Retinal pigment epithelial cell (primary cell): ENCODE data around the gene TTC21B.

Experiments used
- DNase-seq: peaks from one replicate; pipeline ENCODE4 v3.0.0-alpha.2; 2010; ENCODE audit warnings: low read depth
- H3K4me3 ChIP-seq: 2 replicates; pipeline ENCODE4 v1.5.1; 2011; ENCODE audit warnings: mild to moderate bottlenecking, low read length, control low read depth, moderate library complexity
- CTCF ChIP-seq: conservative IDR thresholded peaks from 2 replicates; pipeline ENCODE4 v1.5.1; 2011; ENCODE audit warnings: low read depth, low read length, control low read depth, inconsistent platforms

TTC21B gene

GRCh38 chr2:165891345-165891744 lies 62.2 kb downstream of the TTC21B start:
- no peak for DNase-seq
- TF ChIP-seq CTCF = no peak
- H3K4me3 ChIP-seq = no peak overlapping the region

- no peak for DNase-seq
- no peak overlapping the region for H3K4me3 ChIP-seq
- TF ChIP-seq CTCF = no peak
Measured at GRCh38 chr2:165889798-165890197, 63.8 kb downstream of the TTC21B start.

- no peak for TF ChIP-seq CTCF
- no peak overlapping the region for H3K4me3 ChIP-seq
- DNase-seq = no peak
Measured at GRCh38 chr2:165889158-165889557, 64.4 kb downstream of the TTC21B start.

- DNase-seq = no peak
- TF ChIP-seq CTCF = no peak
- no peak overlapping the region for H3K4me3 ChIP-seq
Measured at GRCh38 chr2:165888171-165888570, 65.4 kb downstream of the TTC21B start.

- H3K4me3 ChIP-seq = no peak overlapping the region
- TF ChIP-seq CTCF = no peak
- DNase-seq = no peak
Measured at GRCh38 chr2:165886487-165887146, 67.0 kb downstream of the TTC21B start.

GRCh38 chr2:165877565-165878550 lies 75.7 kb downstream of the TTC21B start:
- H3K4me3 ChIP-seq = no peak overlapping the region
- no peak for TF ChIP-seq CTCF
- DNase-seq = no peak

- no peak for TF ChIP-seq CTCF
- no peak for DNase-seq
- no peak overlapping the region for H3K4me3 ChIP-seq
Measured at GRCh38 chr2:165876712-165877111, 76.9 kb downstream of the TTC21B start.
